GM12891 (cell line): ENCODE measurements around the gene SNX32.

Source experiments
- POLR2A ChIP-seq: IDR thresholded peaks from 2 replicates; pipeline ENCODE4 v1.6.1; 2011; ENCODE audit warnings: low read depth, low read length, control low read depth
- POLR2AphosphoS5 ChIP-seq: IDR thresholded peaks from 2 replicates; pipeline ENCODE4 v1.6.1; 2011; ENCODE audit warnings: low read depth, low read length, control low read depth
- TAF1 ChIP-seq: IDR thresholded peaks from 2 replicates; pipeline ENCODE4 v1.6.1; 2011; ENCODE audit warnings: low read depth, low read length, control low read depth

DNA sequence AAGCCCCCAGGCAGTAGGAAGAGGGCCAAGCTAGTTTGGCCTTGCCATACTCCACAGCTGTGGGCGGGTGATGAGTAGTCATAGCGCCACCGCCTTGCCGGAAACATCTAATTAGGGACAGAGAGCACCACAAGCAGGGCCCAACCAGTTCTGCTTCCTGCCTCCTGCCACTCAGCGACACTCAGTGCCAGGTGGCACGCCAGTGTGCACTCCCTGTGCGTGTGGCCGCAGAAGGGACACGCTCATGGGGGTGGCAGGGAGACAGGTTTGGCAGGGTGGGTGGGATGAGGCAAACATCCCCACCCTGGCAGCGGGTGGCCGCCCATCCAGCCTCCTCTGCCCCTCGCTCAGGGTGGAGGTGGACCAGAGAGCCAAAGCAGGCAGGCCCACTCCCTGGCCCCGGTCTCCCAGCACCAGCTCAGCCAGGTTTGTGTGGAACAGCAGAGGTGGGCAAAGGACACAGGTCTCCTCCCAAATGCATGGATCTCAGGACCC, 42.0 kb upstream of the SNX32 start:
- TF ChIP-seq POLR2A (no peak), TAF1 (no peak), POLR2AphosphoS5 (no peak)
